ENCODE data around the gene LIFR.

Gene LIFR

GRCh38 chr5:38547257-38547656 is 9.2 kb downstream of the LIFR start:
- no peak for TF ChIP-seq CTCF (IDR thresholded peaks at IDR 0.05; ENCODE audit: extremely low read depth, missing control alignments)
- no peak for DNase-seq (ENCODE audit: low spot score)

GRCh38 chr5:38546691-38547146 is 9.7 kb downstream of the LIFR start:
- no peak for DNase-seq (ENCODE audit: low spot score)
- no peak for TF ChIP-seq CTCF (IDR thresholded peaks at IDR 0.05; ENCODE audit: extremely low read depth, missing control alignments)

GRCh38 chr5:38543886-38544285 is 12.6 kb downstream of the LIFR start:
- TF ChIP-seq CTCF (IDR thresholded peaks at IDR 0.05; ENCODE audit: extremely low read depth, missing control alignments): no peak
- DNase-seq (ENCODE audit: low spot score): no peak

GRCh38 chr5:38543074-38543473 is 13.4 kb downstream of the LIFR start:
- TF ChIP-seq CTCF (IDR thresholded peaks at IDR 0.05; ENCODE audit: extremely low read depth, missing control alignments): no peak
- no peak for DNase-seq (ENCODE audit: low spot score)

GRCh38 chr5:38541174-38541725 is 15.2 kb downstream of the LIFR start:
- no peak for TF ChIP-seq CTCF (IDR thresholded peaks at IDR 0.05; ENCODE audit: extremely low read depth, missing control alignments)
- no peak for DNase-seq (ENCODE audit: low spot score)

- TF ChIP-seq CTCF (IDR thresholded peaks at IDR 0.05; ENCODE audit: extremely low read depth, missing control alignments): no peak
- no peak for DNase-seq (ENCODE audit: low spot score)
Measured at GRCh38 chr5:38540314-38540713, 16.1 kb downstream of the LIFR start.

GRCh38 chr5:38538161-38538560 is 18.3 kb downstream of the LIFR start:
- TF ChIP-seq CTCF (IDR thresholded peaks at IDR 0.05; ENCODE audit: extremely low read depth, missing control alignments): no peak
- no peak for DNase-seq (ENCODE audit: low spot score)
